Measurements from ENCODE around the gene TCN2. TPM values are rescaled to one million over a fixed set of nuclear protein-coding genes. Genes with fewer than 3 reads are reported as not detected.
A peak's percentile ranks its signal among the peaks of the same experiment; 100 is the strongest.

TCN2 gene
- total RNA-seq, 1 donor from 2014 or later = 43.4 TPM

- Histone ChIP-seq H3K27ac (peak within 1 kb of the TSS; percentile 55), H3K36me3 (peaks cover 42% of the 10 kb centered on the region), H3K4me1 (peaks cover 16% of the 10 kb centered on the region), H3K4me3 (peak within 1 kb of the TSS; percentile 16), H3K27me3 (no peaks in the 10 kb centered on the region), H3K9me3 (no peaks in the 10 kb centered on the region)
- no peak for TF ChIP-seq CTCF (IDR thresholded peaks at IDR 0.05)
- intact Hi-C loops (cut with DNase I) = no loop called here
- ATAC-seq (peak; percentile 58), DNase-seq (no peak)
Measured at GRCh38 chr22:30574095-30574981, 32.6 kb upstream of the TCN2 start, which contains the start of gene GAL3ST1. Gene GAL3ST1, minus strand, starts transcription at chr22:30574665. Its CDS starts 17,273 bp downstream, at chr22:30557392.

- Histone ChIP-seq H3K27me3 (no peaks in the 10 kb centered on the region), H3K27ac (peak overlapping the region; percentile 55), H3K9me3 (no peaks in the 10 kb centered on the region), H3K4me1 (peaks cover 16% of the 10 kb centered on the region), H3K36me3 (peaks cover 50% of the 10 kb centered on the region), H3K4me3 (no peak overlapping the region)
- TF ChIP-seq CTCF (IDR thresholded peaks at IDR 0.05) = no peak
- ATAC-seq (peak; percentile 46), DNase-seq (no peak)
- intact Hi-C loops (cut with DNase I) = no loop called here
Measured at GRCh38 chr22:30574997-30575671, 31.8 kb upstream of the TCN2 start.

- Histone ChIP-seq H3K4me1 (peaks cover 16% of the 10 kb centered on the region), H3K27me3 (no peaks in the 10 kb centered on the region), H3K4me3 (no peak overlapping the region), H3K27ac (peak overlapping the region; percentile 55), H3K9me3 (no peaks in the 10 kb centered on the region), H3K36me3 (peaks cover 57% of the 10 kb centered on the region)
- no peak for DNase-seq
- no peak for TF ChIP-seq CTCF (IDR thresholded peaks at IDR 0.05)
- intact Hi-C loops (cut with DNase I) = no loop called here
- no peak for ATAC-seq
Measured at GRCh38 chr22:30575859-30576258, 31.1 kb upstream of the TCN2 start.

- intact Hi-C loops (cut with DNase I) = no loop called here
- H3K36me3 ChIP-seq = peaks cover 83% of the 10 kb centered on the region
- DNase-seq (no peak), ATAC-seq (no peak)
- H3K27ac ChIP-seq = no peak overlapping the region
- no peaks in the 10 kb centered on the region for H3K27me3 ChIP-seq
- no peaks in the 10 kb centered on the region for H3K9me3 ChIP-seq
- TF ChIP-seq CTCF (IDR thresholded peaks at IDR 0.05) = no peak
- no peak overlapping the region for H3K4me3 ChIP-seq
- H3K4me1 ChIP-seq = peaks cover 15% of the 10 kb centered on the region
Measured at GRCh38 chr22:30578481-30578880, 28.5 kb upstream of the TCN2 start.

- Histone ChIP-seq H3K4me3 (no peak overlapping the region), H3K9me3 (no peaks in the 10 kb centered on the region), H3K27ac (no peak overlapping the region), H3K4me1 (peaks cover under 1% of the 10 kb centered on the region), H3K36me3 (peaks cover 100% of the 10 kb centered on the region), H3K27me3 (no peaks in the 10 kb centered on the region)
- intact Hi-C loops (cut with DNase I) = no loop called here
- DNase-seq = no peak
- no peak for TF ChIP-seq CTCF (IDR thresholded peaks at IDR 0.05)
- no peak for ATAC-seq
Measured at GRCh38 chr22:30580896-30581295, 26.1 kb upstream of the TCN2 start.

Measured in upper lobe of right lung (tissue), 1 donor.